GM12872 (cell line): Measurements from ENCODE around the gene GTPBP1.

Experiments
- CTCF ChIP-seq: IDR thresholded peaks from 3 replicates; pipeline ENCODE4 v1.5.1; 2011; ENCODE audit warnings: low read depth, mild to moderate bottlenecking, low read length, moderate library complexity; ENCODE audit not compliant: insufficient read depth

Gene GTPBP1

GRCh38 chr22:38776086-38776485 is 70.3 kb downstream of the GTPBP1 start:
- no peak for TF ChIP-seq CTCF

- TF ChIP-seq CTCF: no peak
These were observed 71.4 kb downstream of the GTPBP1 start for GRCh38 chr22:38777087-38777671.

DNA sequence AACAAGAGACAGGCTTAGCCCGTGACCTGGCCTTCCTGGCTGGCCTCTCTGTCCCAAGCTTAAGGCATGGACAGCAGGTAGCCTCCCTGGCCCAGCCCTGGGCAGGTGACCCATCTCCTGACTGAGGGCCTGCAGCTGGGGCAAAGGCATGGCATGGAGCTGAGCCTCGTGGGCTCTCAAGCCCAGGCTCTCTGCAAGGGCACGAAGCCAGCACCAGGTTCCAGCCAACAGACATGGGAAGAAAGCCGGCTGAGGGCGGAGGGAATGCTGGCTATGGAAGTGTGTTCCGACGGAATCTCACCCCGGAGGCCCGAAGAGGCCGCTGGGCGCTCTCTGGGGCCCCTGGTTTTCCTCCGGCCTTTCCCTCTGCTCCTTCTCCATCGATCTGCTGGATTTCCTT is 75.3 kb downstream of the GTPBP1 start:
- no peak for TF ChIP-seq CTCF

DNA sequence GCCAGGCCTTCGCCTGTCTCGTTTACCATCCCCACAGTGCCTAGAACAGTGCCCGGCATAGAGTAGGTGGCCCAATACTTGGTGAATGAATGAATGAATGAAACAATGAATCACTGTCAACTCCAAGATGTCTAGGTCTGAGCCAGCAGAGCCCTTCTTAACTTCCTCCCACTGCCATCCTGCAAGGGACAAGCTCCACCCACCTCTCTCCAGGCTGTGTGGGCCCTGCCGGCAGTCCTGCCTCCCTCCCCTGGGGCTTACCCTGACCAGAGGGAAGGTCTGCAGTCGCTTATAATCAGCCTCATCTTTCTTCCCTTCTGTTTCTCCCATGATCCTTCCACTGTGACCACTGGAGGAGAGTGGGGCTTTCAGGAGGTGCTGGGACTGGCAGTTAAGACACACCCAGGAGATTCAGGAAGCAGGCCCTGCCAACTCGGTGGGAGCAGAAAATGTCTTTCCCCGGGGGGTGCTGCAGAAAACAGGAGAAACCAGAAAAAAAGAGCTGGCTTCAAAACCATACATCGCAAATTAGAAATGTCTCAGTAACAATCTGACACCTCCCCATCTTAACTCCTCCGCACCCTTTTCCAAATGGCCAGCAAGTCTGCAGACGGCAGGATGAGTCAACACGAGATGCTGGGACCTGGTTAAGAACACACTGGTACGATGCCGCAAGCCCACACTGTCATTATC is 76.8 kb downstream of the GTPBP1 start:
- TF ChIP-seq CTCF: no peak
